ENCODE data around the gene PSMA8.
A peak's percentile ranks its signal among the peaks of the same experiment; 100 is the strongest.
"Not testable (repeated sequence)": the region's sequence is repeated elsewhere in the genome, so short reads cannot be mapped to it uniquely, and the experiment has no call there.

PSMA8 gene

DNA sequence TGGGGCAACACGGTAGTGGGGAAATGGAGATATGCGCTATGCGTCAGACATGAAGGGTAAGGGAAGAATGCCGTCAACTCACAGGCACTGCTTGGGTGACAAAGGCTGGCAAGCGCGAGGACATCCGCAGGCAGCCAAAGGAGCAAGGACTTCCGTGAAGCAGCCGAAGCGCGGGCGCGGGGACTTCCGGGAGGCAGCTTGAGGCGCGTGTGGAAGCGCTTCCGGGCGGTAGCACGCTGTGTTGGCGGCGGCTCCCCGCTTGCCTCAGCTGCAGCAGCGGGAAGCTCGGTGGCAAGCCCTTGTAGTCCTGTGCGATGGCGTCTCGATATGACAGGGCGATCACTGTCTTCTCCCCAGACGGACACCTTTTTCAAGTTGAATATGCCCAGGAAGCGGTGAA, at the start of gene PSMA8:
TSS of gene PSMA8 (plus strand) at position 218 of the 400 bp plus-strand sequence. CDS start at position 315, 97 bp downstream.
- no peak for DNase-seq

DNA sequence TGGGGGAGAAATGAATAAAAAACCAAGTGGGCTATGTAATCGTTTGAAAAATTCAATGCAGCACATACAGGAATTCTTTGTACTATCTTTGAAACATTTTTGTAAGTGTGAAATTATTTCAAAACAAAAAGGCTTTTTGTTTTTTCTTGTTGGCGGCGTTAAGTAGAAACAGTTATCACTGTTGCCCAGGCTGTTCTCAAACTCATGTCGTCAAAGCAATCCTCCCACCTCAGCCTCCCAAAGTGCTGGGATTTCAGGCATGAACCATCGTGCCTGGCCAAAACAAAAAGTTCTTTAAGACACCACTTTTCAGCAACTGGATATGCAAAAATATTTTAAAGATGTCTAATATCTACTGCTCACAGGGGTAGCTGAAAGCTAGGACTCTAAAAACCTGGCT, 48.6 kb upstream of the PSMA8 start:
- no peak for DNase-seq

- no peak for DNase-seq
These were observed 46.7 kb upstream of the PSMA8 start for GRCh38 chr18:26086959-26087358.

GRCh38 chr18:26088487-26088886, 45.2 kb upstream of the PSMA8 start:
- no peak for DNase-seq

DNA sequence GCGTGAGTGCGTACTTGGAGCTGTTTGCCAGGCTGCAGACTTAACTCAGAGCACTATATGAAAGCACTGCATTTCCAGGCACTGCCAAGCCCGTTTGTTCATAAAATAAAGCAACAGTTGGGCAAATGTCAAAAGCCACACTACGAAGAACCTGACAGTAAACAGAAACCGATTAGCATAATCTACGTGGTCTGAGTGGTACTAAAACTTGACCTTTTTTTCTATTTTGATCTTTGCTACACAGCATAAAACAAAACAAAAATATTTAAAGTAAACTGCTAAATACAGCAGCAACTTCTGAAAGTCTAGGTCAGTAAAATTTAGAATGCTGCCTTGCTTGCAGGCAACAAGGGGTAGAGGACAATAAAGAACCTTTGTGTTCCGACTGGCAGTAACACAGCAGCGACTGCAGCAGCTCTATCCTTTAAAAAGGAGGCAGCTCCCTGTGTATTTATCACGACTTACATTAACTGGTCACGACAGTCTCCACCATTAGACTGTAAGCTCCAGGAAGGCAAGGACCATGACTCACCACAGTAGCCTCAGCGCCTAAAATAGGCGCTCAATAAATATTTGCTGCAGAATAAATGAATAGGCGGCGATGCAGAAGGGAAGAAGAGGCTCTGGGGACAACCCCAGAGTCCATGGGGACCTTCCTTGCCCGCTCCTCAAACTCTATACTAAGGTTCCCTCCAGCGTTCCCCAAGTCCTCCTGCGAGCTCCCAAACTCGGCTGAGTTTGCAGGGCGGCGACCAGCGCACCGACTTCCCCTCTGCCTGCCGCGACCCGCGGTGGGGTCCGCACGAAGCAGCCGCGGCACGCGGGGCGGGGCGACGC, 44.2 kb upstream of the PSMA8 start:
- DNase-seq = peak; percentile 49

DNA sequence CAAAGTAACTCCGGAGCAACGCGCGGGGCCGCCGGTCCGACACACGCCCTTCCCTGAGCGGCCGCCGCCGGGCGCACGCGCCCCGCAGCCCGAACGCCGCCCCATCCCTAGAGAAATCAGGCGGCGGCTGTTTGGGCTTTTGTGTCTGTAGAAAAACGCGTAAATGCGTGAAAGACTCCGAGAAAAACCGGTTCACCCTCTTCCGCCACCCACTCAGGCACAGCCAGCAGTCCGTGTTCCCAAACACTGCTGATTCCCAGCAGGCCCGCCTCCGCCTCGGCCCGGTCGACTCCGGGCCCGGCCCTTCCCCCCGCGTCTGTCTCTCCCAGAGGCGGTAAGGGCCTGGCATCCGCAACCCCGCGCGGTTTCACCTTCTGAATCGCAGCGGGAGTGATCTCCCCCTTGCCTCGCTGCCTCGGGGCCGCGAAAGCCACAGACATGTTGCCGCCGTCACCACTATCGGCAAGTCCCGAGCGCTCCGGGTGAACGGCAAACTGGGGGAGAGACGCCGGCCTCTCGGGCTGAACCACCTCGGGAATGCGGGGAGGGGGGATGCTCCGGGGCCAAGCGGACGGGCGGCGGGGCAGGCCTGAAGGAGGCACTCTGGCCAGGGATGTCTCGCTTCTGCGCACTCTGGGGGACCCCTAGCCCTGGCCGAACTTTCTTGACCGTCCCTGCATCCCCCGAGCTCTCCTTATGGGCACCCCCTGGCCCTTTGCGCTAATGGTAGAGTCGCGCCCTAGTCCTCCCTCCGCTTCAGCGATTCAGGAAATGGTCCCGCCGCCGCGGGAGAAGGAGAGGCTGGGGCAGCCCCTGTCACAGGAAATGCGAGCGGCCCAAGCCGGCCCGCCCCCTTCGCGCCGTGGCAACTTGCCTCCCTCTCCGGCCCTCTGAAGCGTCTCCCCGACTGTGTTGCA, 43.3 kb upstream of the PSMA8 start, which contains the start of gene SS18:
TSS of gene SS18 (minus strand) at position 484 of the 917 bp plus-strand sequence. CDS start at position 440, 44 bp downstream.
- DNase-seq = peak; percentile 86

GRCh38 chr18:26091047-26091630, 42.5 kb upstream of the PSMA8 start:
- no peak for DNase-seq

- no peak for DNase-seq
These were observed 36.8 kb upstream of the PSMA8 start for GRCh38 chr18:26096852-26097251.

- no peak for DNase-seq
These were observed 36.1 kb upstream of the PSMA8 start for GRCh38 chr18:26097563-26097962.

GRCh38 chr18:26103579-26103978, 30.1 kb upstream of the PSMA8 start:
- DNase-seq = no peak

DNA sequence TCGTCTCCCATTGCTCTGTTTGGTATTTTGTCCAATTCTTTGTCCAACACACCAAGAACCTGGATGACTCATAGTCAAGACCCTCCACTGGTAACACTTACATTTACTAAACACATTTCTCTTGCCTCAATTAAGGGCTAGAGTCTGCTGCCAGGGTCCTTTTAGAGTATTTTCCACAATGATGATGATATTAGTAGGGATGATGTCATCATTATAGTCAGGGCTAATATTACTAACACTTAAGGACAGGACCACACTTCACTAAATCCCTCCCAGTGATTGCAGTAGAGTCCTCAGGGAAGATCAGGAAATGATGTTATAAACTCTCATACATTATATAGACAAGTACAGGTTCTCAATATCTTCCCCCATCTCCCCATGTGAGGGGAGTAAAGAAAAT, 29.6 kb upstream of the PSMA8 start:
- no peak for DNase-seq

- no peak for DNase-seq
These were observed 14.4 kb upstream of the PSMA8 start for GRCh38 chr18:26119246-26119645.

GRCh38 chr18:26121476-26121875, 12.2 kb upstream of the PSMA8 start:
- no peak for DNase-seq

- DNase-seq = not testable (repeated sequence)
These were observed 11.7 kb upstream of the PSMA8 start for GRCh38 chr18:26121994-26122393.

DNA sequence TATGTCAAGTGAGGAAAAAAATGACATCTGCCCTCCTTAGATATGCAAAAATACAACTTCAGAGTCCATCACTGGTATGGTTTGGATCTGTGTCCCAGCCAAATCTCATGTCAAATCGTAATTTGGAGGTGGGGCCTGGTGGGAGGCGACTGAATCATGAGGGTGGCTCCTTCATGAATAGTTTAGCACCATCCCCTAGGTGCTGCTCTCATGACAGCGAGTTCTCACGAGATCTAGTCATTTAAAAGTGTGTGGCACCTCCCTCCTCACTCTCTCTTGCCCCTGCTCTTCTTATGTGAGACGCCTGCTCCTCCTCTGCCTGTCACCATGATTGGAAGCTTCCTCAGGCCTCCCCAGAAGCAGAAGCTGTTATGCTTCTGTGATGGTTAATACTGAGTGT, 5.9 kb upstream of the PSMA8 start:
- DNase-seq = no peak

- DNase-seq = not testable (repeated sequence)
These were observed 5.5 kb upstream of the PSMA8 start for GRCh38 chr18:26128192-26128591.

DNA sequence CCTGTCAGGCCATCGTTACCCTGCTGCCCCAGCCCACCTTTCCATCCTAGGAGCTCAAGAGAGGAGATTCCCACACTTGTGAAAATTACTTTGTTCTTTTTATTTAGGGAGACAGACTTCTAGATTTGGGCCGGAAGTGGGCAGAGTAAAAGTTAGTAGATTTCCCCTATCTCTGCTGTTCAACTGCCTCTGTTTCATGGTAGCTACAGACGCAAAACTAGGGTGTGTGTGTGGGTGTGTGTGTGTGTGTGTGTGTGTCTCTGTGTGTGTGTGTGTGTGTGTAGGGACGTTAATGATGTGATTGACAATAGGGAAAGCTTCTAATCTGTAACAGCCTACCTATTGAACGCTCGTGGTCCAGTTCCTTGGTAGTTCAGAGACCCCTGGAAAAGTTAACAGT, 438 bp downstream of the PSMA8 start:
- no peak for DNase-seq

- no peak for DNase-seq
These were observed 1.9 kb downstream of the PSMA8 start for GRCh38 chr18:26135548-26135947.

GRCh38 chr18:26157326-26157725, 23.7 kb downstream of the PSMA8 start:
- DNase-seq = no peak

- DNase-seq = peak; percentile 17
These were observed 25.7 kb downstream of the PSMA8 start for GRCh38 chr18:26159353-26159752.

DNA sequence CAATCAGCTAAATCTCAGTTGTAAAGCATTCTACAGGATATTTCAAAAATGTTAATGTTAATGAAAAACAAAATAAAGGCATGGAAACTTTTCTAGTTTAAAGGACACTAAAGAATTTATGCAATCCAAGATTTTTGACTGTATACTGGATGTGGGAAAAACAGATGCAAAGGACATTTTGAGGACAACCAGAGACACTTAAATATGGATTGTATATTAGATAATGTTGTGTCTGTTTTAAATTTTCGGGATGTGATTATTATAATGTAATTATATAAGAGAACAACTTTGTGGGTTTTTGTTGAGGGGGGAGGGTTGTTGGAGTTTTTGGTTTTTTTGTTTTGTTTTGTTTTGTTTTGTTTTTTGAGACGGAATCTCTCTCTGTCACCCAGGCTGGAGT, 30.9 kb downstream of the PSMA8 start:
- no peak for DNase-seq

DNA sequence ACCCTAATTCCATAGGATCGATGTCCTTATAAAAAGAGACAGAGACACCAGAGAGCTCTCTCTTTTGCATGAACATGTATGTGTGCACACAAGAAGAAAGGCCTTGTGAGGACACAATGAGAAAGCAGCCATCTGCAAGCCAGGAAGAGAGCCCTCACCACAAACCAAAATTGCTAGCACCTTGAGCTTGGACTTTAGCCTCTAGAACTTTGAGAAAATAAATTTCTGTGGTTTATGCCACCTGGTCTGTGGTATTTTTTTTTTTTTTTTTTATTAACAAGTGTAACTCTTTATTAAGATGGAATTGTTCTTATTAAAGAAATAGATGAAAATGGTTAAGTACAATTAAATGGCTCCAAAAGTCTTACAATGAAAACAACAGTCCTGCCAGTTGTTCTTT, 33.9 kb downstream of the PSMA8 start:
- not testable (repeated sequence) for DNase-seq

GRCh38 chr18:26175481-26175880, 41.8 kb downstream of the PSMA8 start:
- no peak for DNase-seq
